GM18499 (cell line): Measurements from ENCODE around the gene SPRR3.

Experiments used
- ATAC-seq: cut with Tn5 transposase; IDR thresholded peaks from one replicate; pipeline ENCODE4 v1.9.1; 2021; ENCODE audit warnings: moderate number of reproducible peaks; ENCODE audit not compliant: insufficient read depth, unreplicated experiment

Gene SPRR3

DNA sequence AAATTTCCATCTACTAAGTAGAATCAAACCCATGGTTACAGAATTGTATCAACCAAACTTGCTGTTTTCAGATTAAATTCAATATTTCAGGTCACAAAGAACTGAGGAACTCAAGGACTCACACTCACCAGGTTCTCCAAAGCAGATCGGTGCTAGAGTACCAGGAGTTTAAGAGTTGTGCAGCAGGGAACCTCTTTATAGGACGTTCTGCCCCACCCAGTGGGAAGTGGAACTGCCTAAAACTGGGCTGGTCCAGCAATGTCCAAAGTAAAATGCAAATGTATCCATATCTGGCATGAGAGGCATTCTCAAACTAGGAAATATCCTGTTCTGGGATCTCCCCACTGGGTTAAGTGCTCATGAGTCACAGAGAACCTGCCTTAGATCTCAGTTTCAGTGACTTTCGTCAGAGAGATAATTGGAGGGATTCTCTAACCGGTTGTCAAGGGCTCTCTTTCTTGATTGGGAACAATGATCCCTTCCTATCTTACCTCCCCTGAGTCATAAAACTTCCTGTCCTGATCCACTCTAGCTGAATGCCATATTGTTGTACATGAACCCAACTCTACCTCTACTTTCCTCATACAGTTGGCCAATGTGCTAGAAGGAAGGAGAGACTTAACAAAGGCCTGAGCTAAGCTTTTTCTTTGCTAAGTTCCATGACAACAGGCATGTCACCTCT is 39.5 kb downstream of the SPRR3 start, which contains the start of gene SPRR2D:
Gene SPRR2D (minus strand): TSS at position 171 of the 682 bp plus-strand sequence. CDS start 774 bp downstream, outside the sequence.
- no peak for ATAC-seq

DNA sequence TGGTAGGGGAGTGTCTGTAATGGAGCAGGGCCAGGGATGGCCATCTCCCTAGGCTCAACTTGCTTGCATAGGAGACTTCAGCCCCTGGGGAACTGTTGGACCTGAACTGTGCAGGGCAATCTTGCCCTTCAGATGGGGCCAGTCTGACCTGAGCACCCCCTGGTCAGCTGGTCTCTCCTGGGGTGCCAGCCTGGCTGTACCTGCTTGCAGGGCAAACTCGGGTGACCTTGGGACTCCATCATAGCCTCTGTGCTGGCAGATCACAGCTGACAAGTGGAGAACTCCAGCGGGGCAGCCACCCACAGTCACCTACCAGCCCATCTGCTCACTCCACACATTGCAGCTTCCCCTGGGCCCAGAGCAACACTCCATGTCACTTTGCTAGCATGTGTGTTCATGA is 47.7 kb downstream of the SPRR3 start:
- no peak for ATAC-seq
